GM18505 (cell line): ENCODE measurements around the gene DAZAP1.

Experiments
- ATAC-seq: cut with Tn5 transposase; IDR thresholded peaks from one replicate; pipeline ENCODE4 v1.9.1; 2021; ENCODE audit not compliant: unreplicated experiment
- POLR2A ChIP-seq: IDR thresholded peaks from 4 replicates; pipeline ENCODE4 v1.6.1; 2011; ENCODE audit warnings: borderline replicate concordance; ENCODE audit not compliant: insufficient read depth, insufficient read length; ENCODE audit errors: extremely low read depth

Gene DAZAP1

GRCh38 chr19:1395194-1396018 lies 12.0 kb upstream of the DAZAP1 start:
- TF ChIP-seq POLR2A: no peak
- no peak for ATAC-seq

GRCh38 chr19:1396019-1396767 lies 11.2 kb upstream of the DAZAP1 start:
- no peak for ATAC-seq
- no peak for TF ChIP-seq POLR2A

GRCh38 chr19:1396768-1397679 lies 10.4 kb upstream of the DAZAP1 start:
- no peak for TF ChIP-seq POLR2A
- ATAC-seq: no peak

- ATAC-seq: no peak
- no peak for TF ChIP-seq POLR2A
Observed at GRCh38 chr19:1397838-1398237, 9.5 kb upstream of the DAZAP1 start.

- no peak for TF ChIP-seq POLR2A
- no peak for ATAC-seq
Observed at GRCh38 chr19:1399079-1399478, 8.3 kb upstream of the DAZAP1 start.

GRCh38 chr19:1399745-1400144 lies 7.6 kb upstream of the DAZAP1 start:
- TF ChIP-seq POLR2A: no peak
- ATAC-seq: no peak

- ATAC-seq: no peak
- TF ChIP-seq POLR2A: no peak
Observed at GRCh38 chr19:1400281-1401137, 6.9 kb upstream of the DAZAP1 start.

GRCh38 chr19:1401138-1401888 lies 6.1 kb upstream of the DAZAP1 start, which contains the start of gene GAMT:
TSS of gene GAMT (minus strand) at chr19:1401542. CDS start at chr19:1401476, 66 bp downstream.
- peak; percentile 23 for TF ChIP-seq POLR2A
- no peak for ATAC-seq

- no peak for ATAC-seq
- TF ChIP-seq POLR2A: no peak
Observed at GRCh38 chr19:1401889-1402217, 5.5 kb upstream of the DAZAP1 start.

GRCh38 chr19:1402411-1403070 lies 4.8 kb upstream of the DAZAP1 start:
- no peak for ATAC-seq
- TF ChIP-seq POLR2A: no peak

- ATAC-seq: peak; percentile 79
- peak; percentile 76 for TF ChIP-seq POLR2A
Observed at GRCh38 chr19:1406774-1407527, 435 bp upstream of the DAZAP1 start.
